ENCODE measurements around the gene IGHMBP2. TPM values are rescaled to one million over a fixed set of nuclear protein-coding genes. Genes with fewer than 3 reads are reported as not detected.

Gene IGHMBP2
- total RNA-seq, 3 donors from 2014 or later, result 9.8 to 18.4 (median 13.6) TPM

- peaks cover 11% of the 10 kb centered on the region for H3K36me3 ChIP-seq
- TF ChIP-seq, protein P1, sequence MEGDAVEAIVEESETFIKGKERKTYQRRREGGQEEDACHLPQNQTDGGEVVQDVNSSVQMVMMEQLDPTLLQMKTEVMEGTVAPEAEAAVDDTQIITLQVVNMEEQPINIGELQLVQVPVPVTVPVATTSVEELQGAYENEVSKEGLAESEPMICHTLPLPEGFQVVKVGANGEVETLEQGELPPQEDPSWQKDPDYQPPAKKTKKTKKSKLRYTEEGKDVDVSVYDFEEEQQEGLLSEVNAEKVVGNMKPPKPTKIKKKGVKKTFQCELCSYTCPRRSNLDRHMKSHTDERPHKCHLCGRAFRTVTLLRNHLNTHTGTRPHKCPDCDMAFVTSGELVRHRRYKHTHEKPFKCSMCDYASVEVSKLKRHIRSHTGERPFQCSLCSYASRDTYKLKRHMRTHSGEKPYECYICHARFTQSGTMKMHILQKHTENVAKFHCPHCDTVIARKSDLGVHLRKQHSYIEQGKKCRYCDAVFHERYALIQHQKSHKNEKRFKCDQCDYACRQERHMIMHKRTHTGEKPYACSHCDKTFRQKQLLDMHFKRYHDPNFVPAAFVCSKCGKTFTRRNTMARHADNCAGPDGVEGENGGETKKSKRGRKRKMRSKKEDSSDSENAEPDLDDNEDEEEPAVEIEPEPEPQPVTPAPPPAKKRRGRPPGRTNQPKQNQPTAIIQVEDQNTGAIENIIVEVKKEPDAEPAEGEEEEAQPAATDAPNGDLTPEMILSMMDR (IDR thresholded peaks at IDR 0.05), result no peak
- no peak for DNase-seq (ENCODE audit: low spot score in 2 of 2)
- H3K27me3 ChIP-seq, result no peaks in the 10 kb centered on the region
- H3K4me3 ChIP-seq, result no peak overlapping the region
- no peaks in the 10 kb centered on the region for H3K4me1 ChIP-seq
- H3K9me3 ChIP-seq, result no peaks in the 10 kb centered on the region
- H3K27ac ChIP-seq, result no peak overlapping the region
- intact Hi-C loops (cut with DNase I; ENCODE audit: low total_unique reads), result no loop called here
These were observed 7.3 kb downstream of the IGHMBP2 start for GRCh38 chr11:68910965-68911364.

- Histone ChIP-seq H3K9me3 (no peaks in the 10 kb centered on the region), H3K4me3 (no peak overlapping the region), H3K36me3 (peaks cover 11% of the 10 kb centered on the region), H3K27ac (no peak overlapping the region), H3K27me3 (no peaks in the 10 kb centered on the region), H3K4me1 (no peaks in the 10 kb centered on the region)
- TF ChIP-seq, protein P1 (IDR thresholded peaks at IDR 0.05), result no peak
- TF ChIP-seq POLR2AphosphoS5 (IDR thresholded peaks at IDR 0.05) (no peak), POLR2A (IDR thresholded peaks at IDR 0.05) (no peak)
- DNase-seq (ENCODE audit: low spot score in 2 of 2), result no peak
- intact Hi-C loops (cut with DNase I; ENCODE audit: low total_unique reads), result no loop called here
These were observed 8.0 kb downstream of the IGHMBP2 start for GRCh38 chr11:68911731-68912130.

GRCh38 chr11:68912254-68912653 lies 8.6 kb downstream of the IGHMBP2 start:
- no peaks in the 10 kb centered on the region for H3K9me3 ChIP-seq
- no peak for TF ChIP-seq POLR2AphosphoS5 (IDR thresholded peaks at IDR 0.05)
- TF ChIP-seq, protein P1 (IDR thresholded peaks at IDR 0.05), result no peak
- TF ChIP-seq POLR2A (IDR thresholded peaks at IDR 0.05), result no peak
- peaks cover 11% of the 10 kb centered on the region for H3K36me3 ChIP-seq
- H3K4me3 ChIP-seq, result no peak overlapping the region
- no peaks in the 10 kb centered on the region for H3K27me3 ChIP-seq
- H3K27ac ChIP-seq, result no peak overlapping the region
- H3K4me1 ChIP-seq, result no peaks in the 10 kb centered on the region
- intact Hi-C loops (cut with DNase I; ENCODE audit: low total_unique reads), result no loop called here
- no peak for DNase-seq (ENCODE audit: low spot score in 2 of 2)

DNA sequence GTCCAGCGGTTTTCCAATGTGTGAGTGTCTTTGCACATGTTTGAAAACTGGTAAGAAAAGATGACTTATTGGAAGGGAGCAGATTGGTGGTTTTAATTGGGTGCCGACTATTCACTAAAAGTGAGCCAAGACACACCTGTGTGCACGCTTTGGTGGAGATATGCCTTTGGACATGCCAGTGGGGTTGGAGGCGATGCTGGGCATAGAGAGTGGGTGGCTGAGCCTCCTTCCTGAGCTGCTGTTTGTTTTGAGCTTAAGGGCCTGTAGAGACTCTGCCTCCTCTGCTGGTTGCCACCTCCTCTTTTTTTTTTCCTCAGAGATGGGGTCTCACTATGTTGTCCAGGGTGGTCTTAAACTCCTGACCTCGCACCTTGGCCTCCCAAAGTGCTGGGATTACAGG lies 9.5 kb downstream of the IGHMBP2 start:
- Histone ChIP-seq H3K4me1 (no peaks in the 10 kb centered on the region), H3K27me3 (no peaks in the 10 kb centered on the region), H3K4me3 (no peak overlapping the region), H3K27ac (no peak overlapping the region), H3K9me3 (no peaks in the 10 kb centered on the region), H3K36me3 (peaks cover 18% of the 10 kb centered on the region)
- TF ChIP-seq, protein P1 (IDR thresholded peaks at IDR 0.05), result no peak
- TF ChIP-seq POLR2A (IDR thresholded peaks at IDR 0.05), result no peak
- no peak for TF ChIP-seq POLR2AphosphoS5 (IDR thresholded peaks at IDR 0.05)
- DNase-seq (ENCODE audit: low spot score in 2 of 2), result no peak
- intact Hi-C loops (cut with DNase I; ENCODE audit: low total_unique reads), result no loop called here

- H3K4me3 ChIP-seq, result no peak overlapping the region
- H3K36me3 ChIP-seq, result peaks cover 18% of the 10 kb centered on the region
- TF ChIP-seq, protein P1 (IDR thresholded peaks at IDR 0.05), result no peak
- no peak for TF ChIP-seq POLR2AphosphoS5 (IDR thresholded peaks at IDR 0.05)
- TF ChIP-seq POLR2A (IDR thresholded peaks at IDR 0.05), result no peak
- H3K27me3 ChIP-seq, result no peaks in the 10 kb centered on the region
- H3K4me1 ChIP-seq, result no peaks in the 10 kb centered on the region
- no peak for DNase-seq (ENCODE audit: low spot score in 2 of 2)
- H3K9me3 ChIP-seq, result no peaks in the 10 kb centered on the region
- intact Hi-C loops (cut with DNase I; ENCODE audit: low total_unique reads), result no loop called here
- no peak overlapping the region for H3K27ac ChIP-seq
These were observed 11.1 kb downstream of the IGHMBP2 start for GRCh38 chr11:68914761-68915160.
